HG03175 (cell line): ENCODE results near the gene FHIP2A.
"Not testable (repeated sequence)": the region's sequence is repeated elsewhere in the genome, so short reads cannot be mapped to it uniquely, and the experiment has no call there.

Experiments
- ATAC-seq: cut with Tn5 transposase; IDR thresholded peaks from one replicate; pipeline ENCODE4 v1.9.1; 2021; ENCODE audit warnings: mild to moderate bottlenecking, moderate library complexity; ENCODE audit not compliant: unreplicated experiment

FHIP2A gene

GRCh38 chr10:114816308-114816707 is 5.3 kb upstream of the FHIP2A start:
- ATAC-seq = no peak

- no peak for ATAC-seq
Measured at GRCh38 chr10:114819322-114819721, 2.3 kb upstream of the FHIP2A start.

DNA sequence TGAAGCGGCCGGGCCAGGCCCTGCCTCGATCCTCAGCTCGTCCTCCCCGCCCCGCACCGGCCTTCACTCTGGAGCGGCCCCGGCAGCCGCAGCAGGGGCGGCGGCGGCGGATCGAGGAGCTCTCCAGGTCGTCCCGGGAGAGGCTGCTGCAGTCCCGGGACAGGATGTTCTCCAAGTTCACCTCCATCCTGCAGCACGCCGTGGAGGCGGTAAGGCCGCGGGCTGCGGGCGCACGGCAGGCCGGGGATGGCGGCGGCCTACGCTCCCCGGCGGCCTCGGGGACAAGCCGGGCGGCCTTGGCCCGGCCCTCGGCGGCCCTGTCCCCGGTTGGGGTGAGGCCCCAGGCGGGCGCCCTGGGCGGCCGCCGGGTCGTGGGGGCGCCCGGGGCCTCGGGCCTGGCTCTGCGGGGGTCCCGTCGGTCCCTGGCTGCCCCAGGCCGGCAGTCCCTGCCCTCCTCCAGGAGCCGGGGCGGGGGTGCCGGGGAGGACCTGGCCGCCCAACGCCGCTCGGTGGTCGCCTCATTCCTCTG is 399 bp downstream of the FHIP2A start:
- peak; percentile 35 for ATAC-seq

DNA sequence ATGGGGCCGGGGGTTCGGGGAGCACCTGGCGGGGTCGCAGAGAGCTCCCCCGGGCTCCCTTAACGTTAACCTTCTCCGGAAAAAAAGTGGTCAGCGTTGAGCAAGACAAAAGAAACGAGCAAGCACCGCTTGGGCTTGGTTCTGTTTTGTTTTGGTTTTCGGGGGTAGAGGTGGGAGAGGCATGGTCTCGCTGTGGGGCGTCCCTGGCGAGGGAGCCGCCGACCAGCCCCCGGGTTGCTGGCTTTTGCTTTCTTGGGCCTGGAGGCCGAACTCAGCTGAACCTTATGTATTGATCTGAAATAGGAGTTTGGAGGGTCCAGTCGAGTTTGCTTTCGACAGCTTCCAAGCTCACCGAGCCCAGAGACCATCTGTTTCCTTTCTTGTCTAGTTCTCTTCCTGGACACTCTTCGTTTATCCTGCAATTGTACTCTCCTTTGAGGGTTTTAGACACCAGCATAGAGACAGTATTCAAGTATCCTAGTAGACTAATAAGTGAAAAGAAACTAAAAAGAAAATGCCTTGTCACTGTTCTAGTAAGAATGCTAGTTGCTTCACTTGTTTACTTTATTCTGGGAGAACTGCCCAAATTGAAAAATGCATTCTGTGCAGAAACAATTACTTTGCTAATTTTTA is 980 bp downstream of the FHIP2A start:
- ATAC-seq = peak; percentile 28

GRCh38 chr10:114823077-114823463 is 1.5 kb downstream of the FHIP2A start:
- ATAC-seq = no peak

DNA sequence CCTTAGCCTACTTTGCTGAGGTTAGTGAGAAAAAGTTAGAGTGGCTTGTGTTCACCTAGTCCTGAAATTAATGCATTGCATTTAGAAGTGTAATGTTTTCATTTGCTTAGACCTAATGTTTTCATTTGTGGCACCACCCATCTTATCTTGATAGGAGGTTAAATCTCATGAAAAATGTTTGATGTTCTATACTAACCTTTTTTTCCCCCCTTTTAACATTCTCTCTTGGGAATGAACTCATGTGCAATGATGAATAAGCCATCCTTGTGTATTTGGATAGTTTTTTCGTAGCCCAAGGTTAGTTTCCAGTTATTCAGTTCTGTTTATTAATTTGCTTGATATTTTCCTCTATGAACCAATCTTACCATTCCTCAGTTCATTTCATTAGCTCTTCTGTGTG is 2.8 kb downstream of the FHIP2A start:
- ATAC-seq = no peak

GRCh38 chr10:114825513-114826253 is 4.1 kb downstream of the FHIP2A start:
- peak; percentile 44 for ATAC-seq

DNA sequence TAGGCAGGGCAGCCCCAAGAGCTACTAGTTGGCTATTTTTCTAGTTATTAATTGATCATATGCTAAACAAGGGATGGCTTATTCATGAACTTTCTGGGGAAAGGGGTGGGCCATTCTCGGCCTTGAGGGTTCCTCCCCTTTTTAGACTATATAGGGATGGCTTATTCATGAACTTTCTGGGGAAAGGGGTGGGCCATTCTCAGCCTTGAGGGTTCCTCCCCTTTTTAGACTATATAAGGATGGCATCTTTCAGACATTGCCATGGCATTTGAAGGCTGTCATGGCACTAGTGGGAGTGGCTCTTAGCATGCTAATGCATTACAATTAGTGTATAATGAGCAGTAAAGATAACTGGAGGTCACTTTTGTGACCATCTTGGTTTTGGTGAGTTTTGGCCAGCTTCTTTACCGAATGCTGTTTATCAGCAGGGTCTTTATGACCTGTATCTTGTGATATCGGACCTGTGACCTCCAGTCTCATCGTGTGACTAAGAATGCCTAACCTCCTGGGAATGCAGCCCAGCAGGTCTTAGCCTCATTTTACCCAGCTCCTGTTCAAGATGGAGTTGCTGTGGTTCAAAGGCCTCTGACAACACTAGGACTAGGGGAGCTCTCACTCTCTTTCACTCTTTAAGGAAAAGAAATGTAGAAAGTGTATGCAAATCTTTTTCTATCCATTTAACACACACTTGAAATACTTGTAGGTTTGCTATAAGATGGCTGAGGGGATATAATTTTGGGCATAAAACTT is 7.8 kb downstream of the FHIP2A start:
- ATAC-seq = no peak

DNA sequence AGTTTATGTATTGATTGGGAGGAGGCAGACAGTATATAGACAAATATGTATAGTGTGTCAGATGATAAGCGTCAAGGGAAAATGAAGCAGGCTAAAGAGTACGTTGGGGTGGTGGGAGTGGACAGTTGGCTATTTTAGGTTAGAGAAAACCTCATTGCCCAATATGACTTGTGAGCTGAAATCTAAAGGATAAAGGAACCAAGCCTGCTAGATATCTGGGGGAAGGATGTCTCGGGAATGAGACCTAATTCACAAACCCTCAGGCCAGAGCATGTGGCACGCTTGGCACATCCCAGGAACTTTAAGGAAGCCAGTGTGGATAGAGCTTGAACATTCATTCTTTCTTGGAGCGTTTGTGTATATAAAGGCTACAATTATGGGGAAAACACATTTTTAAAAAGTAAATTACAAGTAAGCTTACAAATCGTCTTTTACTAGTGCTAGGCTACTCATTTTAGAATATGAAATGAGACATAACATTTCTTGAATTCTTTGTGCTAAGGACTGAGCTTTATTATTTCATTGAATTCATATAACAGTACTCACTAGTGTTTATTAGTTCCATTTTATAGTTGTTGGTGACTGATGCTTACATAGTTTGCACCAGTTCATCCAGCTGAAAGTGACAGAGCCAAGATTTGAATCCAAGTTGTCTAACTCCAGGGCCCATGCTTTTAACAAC is 9.7 kb downstream of the FHIP2A start:
- no peak for ATAC-seq

DNA sequence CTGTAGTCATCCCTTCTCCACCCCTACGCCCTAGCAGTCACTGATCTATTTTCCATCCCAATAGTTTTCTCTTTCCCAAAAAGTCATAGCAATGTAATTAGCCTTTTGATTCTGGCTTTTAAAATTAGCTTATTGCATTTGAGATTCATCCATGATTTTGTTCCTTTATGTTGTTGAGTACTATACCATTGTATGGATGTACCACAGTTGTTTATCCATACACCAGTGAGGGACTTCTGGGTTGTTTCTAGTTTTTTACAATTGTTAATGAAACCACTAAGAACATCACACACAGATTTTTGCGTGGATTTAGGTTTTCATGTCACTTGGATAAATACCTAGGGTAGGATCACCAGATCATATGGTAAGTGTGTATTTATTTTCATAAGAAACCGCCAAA is 16.1 kb downstream of the FHIP2A start:
- no peak for ATAC-seq

DNA sequence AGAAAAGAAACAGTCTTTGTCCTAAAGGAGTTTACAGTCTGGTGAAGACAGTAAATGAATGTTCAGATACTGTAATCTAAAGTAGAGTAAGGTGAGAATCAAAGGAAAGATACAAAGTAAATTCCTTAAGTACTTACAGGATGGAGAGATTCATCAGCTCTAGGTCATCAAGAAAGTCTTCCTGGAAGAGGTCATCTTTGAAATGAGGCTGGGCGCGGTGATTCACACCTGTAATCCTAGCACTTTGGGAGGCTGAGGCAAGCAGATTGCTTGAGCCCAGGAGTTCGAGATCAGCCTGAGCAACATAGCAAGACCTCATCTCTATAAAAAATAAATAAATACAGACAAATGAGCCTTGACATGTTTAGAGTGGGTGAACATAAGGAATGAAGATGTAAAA is 18.3 kb downstream of the FHIP2A start:
- no peak for ATAC-seq

DNA sequence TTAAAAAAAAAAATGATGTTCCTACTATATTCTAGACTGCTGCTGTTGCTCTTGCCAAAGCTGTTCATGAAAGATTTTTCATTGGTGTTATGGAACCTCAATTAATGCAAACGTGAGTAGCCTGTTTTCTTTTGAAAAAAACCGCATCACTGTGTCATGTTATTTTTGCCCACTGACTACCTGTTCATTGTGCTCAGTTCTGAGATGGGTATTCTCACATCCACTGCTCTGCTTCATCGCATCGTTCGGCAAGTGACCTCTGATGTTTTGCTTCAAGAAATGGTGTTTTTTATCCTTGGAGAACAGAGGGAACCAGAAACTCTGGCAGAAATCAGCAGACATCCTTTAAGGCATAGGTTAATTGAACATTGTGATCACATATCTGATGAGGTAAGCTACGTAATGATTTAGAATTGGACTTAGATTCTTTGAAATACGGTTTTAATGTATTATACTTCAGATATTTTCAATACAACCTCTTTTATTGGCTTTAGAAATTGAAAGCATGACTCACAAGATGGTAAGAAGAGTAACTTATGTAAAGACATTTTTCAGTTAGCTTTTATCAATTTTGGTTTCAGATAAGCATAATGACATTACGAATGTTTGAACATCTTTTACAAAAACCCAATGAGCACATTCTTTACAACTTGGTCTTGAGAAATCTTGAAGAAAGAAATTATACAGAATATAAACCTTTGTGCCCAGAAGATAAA is 24.6 kb downstream of the FHIP2A start:
- ATAC-seq = no peak

DNA sequence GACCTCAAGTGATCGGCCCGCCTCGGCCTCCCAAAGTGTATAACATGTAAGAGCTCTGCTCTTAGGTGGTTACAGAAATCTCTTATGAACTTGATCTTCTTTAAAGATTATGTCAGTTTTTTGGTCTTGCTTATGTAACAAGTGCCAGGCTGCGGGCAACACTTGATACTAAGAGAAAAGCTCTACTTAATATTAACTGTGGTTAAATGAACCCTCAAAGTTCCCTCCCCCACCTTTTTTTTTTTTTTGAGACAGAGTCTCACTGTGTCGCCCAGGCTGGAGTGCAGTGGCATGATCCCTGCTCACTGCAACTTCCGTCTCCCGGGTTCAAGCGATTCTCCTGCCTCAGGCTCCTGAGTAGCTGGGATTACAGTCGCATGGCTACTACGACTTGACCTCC is 25.9 kb downstream of the FHIP2A start:
- ATAC-seq = not testable (repeated sequence)

GRCh38 chr10:114849674-114850073 is 28.1 kb downstream of the FHIP2A start:
- ATAC-seq = no peak

DNA sequence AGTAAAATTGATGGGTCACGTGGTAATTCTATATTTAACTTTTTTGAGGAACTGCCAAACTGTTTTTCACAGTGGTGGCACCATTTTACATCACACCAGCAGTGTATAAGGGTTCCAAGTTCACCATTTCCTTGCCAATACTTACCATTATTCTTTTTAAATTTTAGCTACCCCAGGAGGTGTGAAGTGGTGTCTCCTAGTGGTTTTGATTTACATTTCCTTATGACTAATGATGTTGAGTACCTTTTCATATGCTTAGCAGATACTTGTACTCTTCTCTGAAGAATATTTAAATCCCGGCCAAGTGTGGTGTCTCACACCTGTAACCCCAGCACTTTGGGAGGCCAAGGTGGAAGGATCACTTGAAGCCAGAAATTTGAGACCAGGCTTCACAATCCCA is 28.5 kb downstream of the FHIP2A start:
- no peak for ATAC-seq

- ATAC-seq = no peak
Measured at GRCh38 chr10:114851336-114851735, 29.8 kb downstream of the FHIP2A start.

- no peak for ATAC-seq
Measured at GRCh38 chr10:114852197-114852596, 30.6 kb downstream of the FHIP2A start.

DNA sequence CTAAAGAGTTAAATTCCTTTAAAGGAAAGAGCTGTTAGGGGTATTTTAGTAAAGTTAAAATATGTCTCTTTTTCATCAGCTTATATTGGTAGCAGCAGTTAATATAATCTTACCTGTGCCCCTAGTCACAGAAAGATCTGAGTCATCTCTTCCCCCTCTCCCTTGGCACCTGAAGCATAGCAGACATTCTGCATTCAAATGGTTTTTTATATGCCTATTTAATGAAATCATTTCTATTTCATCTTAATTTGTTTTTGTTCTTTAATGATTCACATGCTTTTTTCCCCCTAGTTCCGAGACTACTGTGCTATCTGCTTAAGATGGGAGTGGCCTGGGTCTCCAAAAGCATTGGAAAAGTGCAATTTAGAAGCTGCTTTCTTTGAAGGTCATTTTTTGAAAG is 33.3 kb downstream of the FHIP2A start:
- no peak for ATAC-seq

DNA sequence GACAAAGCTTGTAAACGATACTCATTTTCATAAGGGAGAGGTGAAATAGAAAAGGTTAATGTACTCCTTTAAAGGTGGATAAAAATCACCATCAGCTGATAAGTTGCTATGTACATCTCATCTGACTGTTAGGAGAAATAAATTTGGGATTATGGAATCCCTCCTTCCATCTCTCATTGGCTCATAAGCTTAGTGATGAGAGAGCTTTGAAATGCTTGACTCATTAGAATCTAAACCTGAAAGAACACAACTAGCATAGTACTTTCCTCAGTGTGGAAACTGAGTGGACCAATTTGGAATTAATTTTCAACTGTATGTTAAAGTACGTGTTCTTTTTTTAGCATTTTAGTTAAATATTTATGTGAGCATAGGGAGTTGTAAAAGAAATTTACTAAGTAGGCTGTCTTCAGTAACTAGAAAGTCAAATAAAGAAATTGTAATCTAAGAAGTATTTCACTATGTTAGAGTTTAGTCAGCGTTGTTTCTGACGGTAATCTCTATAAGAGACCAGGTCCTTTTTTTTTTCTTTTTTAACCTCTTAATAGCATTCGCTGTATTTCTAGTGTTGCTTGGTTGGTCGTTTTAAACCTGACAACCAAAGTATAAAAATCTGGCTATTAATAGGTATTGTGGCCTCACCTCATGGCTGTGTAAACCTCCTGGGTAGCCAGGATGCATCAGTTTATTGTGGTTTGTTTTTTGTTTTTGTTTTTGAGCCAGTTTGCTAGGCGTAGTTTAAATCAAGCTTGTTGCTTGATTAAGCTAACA is 34.4 kb downstream of the FHIP2A start:
- ATAC-seq = no peak
